DMS79 treated with DMSO at 0.1 percent for 48 hours (cell line): ENCODE data around the gene RDH12.
"Not testable (repeated sequence)": the region's sequence is repeated elsewhere in the genome, so short reads cannot be mapped to it uniquely, and the experiment has no call there.

ENCODE experiments used
- DNase-seq: peaks from one replicate; lab custom pipeline; 2025; lab: John Stamatoyannopoulos, UW

The RDH12 gene

GRCh38 chr14:67705211-67705610 lies 3.5 kb downstream of the RDH12 start:
- no peak for DNase-seq

GRCh38 chr14:67709346-67709745 lies 7.7 kb downstream of the RDH12 start:
- DNase-seq: not testable (repeated sequence)

- not testable (repeated sequence) for DNase-seq
Observed at GRCh38 chr14:67709796-67710195, 8.1 kb downstream of the RDH12 start.

GRCh38 chr14:67710209-67710608 lies 8.5 kb downstream of the RDH12 start:
- DNase-seq: no peak

- no peak for DNase-seq
Observed at GRCh38 chr14:67717048-67717447, 15.4 kb downstream of the RDH12 start.

- no peak for DNase-seq
Observed at GRCh38 chr14:67718265-67718664, 16.6 kb downstream of the RDH12 start.

- not testable (repeated sequence) for DNase-seq
Observed at GRCh38 chr14:67719385-67719784, 17.7 kb downstream of the RDH12 start.

- no peak for DNase-seq
Observed at GRCh38 chr14:67719866-67720265, 18.2 kb downstream of the RDH12 start.

- DNase-seq: no peak
Observed at GRCh38 chr14:67721875-67722274, 20.2 kb downstream of the RDH12 start.

GRCh38 chr14:67722293-67722692 lies 20.6 kb downstream of the RDH12 start:
- DNase-seq: peak; percentile 36

GRCh38 chr14:67725171-67725570 lies 23.5 kb downstream of the RDH12 start:
- no peak for DNase-seq

- no peak for DNase-seq
Observed at GRCh38 chr14:67727361-67727760, 25.7 kb downstream of the RDH12 start.

- DNase-seq: no peak
Observed at GRCh38 chr14:67728258-67728657, 26.6 kb downstream of the RDH12 start.

- peak; percentile 90 for DNase-seq
Observed at GRCh38 chr14:67729072-67729885, 27.6 kb downstream of the RDH12 start.

GRCh38 chr14:67733616-67734015 lies 31.9 kb downstream of the RDH12 start:
- no peak for DNase-seq

- DNase-seq: no peak
Observed at GRCh38 chr14:67734675-67735074, 33.0 kb downstream of the RDH12 start.

GRCh38 chr14:67735336-67736147 lies 33.9 kb downstream of the RDH12 start:
- DNase-seq: no peak

- no peak for DNase-seq
Observed at GRCh38 chr14:67736771-67737170, 35.1 kb downstream of the RDH12 start.

- no peak for DNase-seq
Observed at GRCh38 chr14:67738740-67739504, 37.2 kb downstream of the RDH12 start.

GRCh38 chr14:67744046-67744445 lies 42.4 kb downstream of the RDH12 start:
- no peak for DNase-seq

GRCh38 chr14:67746927-67747326 lies 45.2 kb downstream of the RDH12 start:
- DNase-seq: no peak

- no peak for DNase-seq
Observed at GRCh38 chr14:67748312-67748711, 46.6 kb downstream of the RDH12 start.
